IMR-90 (cell line): ENCODE measurements around the gene NWD2.

Experiments
- CEBPB ChIP-seq: IDR thresholded peaks from 2 replicates; pipeline ENCODE4 v1.6.1; 2012; ENCODE audit warnings: low read depth, low read length, improper control_type of control experiment
- FOS ChIP-seq: fragments of 150-350 bp; IDR thresholded peaks from 2 replicates; pipeline ENCODE4 v1.6.1; 2016; ENCODE audit warnings: low read depth, low read length
- POLR2A ChIP-seq: IDR thresholded peaks from 2 replicates; pipeline ENCODE4 v1.6.1; 2012; ENCODE audit warnings: mild to moderate bottlenecking, low read depth, low read length
- RAD21 ChIP-seq: IDR thresholded peaks from 2 replicates; pipeline ENCODE4 v1.6.1; 2012; ENCODE audit warnings: low read length, improper control_type of control experiment
- SMC3 ChIP-seq: fragments of 150-350 bp; IDR thresholded peaks from 2 replicates; pipeline ENCODE4 v1.6.1; 2016; ENCODE audit warnings: low read depth, mild to moderate bottlenecking, antibody characterized with exemption, low read length, moderate library complexity
- TF ChIP-seq, protein P1 (sequence below): conservative IDR thresholded peaks from 2 replicates; pipeline ENCODE4 v1.5.1; 2012; ENCODE audit warnings: mild to moderate bottlenecking, low read depth, low read length, improper control_type of control experiment

DNA sequence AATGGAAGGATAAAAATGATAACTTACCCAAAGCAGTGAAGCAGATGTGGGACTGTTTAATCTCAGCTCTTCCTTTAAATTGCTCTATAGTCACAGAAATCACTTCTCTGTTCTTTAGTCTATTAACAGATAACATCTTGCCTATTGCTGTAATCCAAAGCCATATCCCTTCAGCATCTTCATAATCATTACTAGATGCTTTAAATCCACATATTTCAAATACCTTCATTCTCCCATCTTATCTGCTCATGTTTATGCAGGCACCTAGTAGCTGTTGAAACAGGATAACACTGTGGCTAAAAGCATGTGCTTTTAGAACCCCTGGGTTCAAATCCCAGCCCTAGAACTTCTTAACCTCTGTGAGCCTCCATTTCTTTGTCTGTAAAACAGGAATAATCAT lies 231.7 kb downstream of the NWD2 start:
- TF ChIP-seq FOS (no peak), SMC3 (no peak), POLR2A (no peak), CEBPB (no peak), RAD21 (no peak)
- TF ChIP-seq, protein P1, sequence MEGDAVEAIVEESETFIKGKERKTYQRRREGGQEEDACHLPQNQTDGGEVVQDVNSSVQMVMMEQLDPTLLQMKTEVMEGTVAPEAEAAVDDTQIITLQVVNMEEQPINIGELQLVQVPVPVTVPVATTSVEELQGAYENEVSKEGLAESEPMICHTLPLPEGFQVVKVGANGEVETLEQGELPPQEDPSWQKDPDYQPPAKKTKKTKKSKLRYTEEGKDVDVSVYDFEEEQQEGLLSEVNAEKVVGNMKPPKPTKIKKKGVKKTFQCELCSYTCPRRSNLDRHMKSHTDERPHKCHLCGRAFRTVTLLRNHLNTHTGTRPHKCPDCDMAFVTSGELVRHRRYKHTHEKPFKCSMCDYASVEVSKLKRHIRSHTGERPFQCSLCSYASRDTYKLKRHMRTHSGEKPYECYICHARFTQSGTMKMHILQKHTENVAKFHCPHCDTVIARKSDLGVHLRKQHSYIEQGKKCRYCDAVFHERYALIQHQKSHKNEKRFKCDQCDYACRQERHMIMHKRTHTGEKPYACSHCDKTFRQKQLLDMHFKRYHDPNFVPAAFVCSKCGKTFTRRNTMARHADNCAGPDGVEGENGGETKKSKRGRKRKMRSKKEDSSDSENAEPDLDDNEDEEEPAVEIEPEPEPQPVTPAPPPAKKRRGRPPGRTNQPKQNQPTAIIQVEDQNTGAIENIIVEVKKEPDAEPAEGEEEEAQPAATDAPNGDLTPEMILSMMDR = no peak
